Brain microvascular endothelial cell (primary cell): Measurements from ENCODE around the gene MACROH2A1.
A peak's percentile ranks its signal among the peaks of the same experiment; 100 is the strongest.

Experiments
- DNase-seq: peaks from one replicate; pipeline ENCODE4 v3.0.0-alpha.2; 2020
- H3K27ac ChIP-seq: fragments of 250-450 bp; sonication (Bioruptor Pico); 2 replicates; pipeline ENCODE4 v1.5.1; 2020; ENCODE audit warnings: mild to moderate bottlenecking, moderate library complexity
- H3K27me3 ChIP-seq: fragments of 250-450 bp; sonication (Bioruptor Pico); replicated peaks from 2 replicates; pipeline ENCODE4 v1.5.1; 2020; ENCODE audit warnings: mild to moderate bottlenecking
- H3K36me3 ChIP-seq: fragments of 250-450 bp; sonication (Bioruptor Pico); replicated peaks from 2 replicates; pipeline ENCODE4 v1.5.1; 2020; ENCODE audit warnings: mild to moderate bottlenecking
- H3K4me3 ChIP-seq: 2 replicates; pipeline ENCODE4 v1.5.1; 2011; ENCODE audit warnings: low read depth, mild to moderate bottlenecking, control low read depth, low read length, moderate library complexity
- in situ Hi-C: cut with HindIII; loops from 2 replicates; pipeline ENCODE4 v1.10.0; 2017; ENCODE audit warnings: low sequenced_read_pairs, low pct_ligation_motif_present
- TF ChIP-seq, protein P1 (sequence below): IDR thresholded peaks from 2 replicates; pipeline ENCODE4 v1.5.1; 2011; ENCODE audit warnings: low read depth, mild to moderate bottlenecking, moderate library complexity, low read length, control low read depth, inconsistent platforms; ENCODE audit errors: missing control alignments

Gene MACROH2A1

DNA sequence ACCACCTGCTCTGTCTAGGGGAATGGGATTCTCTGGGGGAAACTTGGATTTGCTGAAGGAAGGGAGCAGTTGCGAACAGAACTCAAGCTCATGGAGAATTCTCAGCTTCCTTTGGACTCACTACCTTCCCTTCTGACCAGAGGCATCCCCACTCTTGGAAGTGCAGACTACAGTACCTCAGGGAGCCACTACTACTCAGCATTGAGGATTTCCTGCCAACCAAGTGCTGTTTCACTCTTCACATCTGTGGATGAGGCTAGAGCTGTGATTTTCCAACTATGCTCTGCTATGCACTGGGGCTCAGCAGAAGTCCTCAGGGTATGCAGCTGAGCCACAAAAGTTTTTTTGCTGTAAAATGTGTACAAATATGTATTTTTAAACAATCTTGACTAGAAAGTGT, 43.9 kb downstream of the MACROH2A1 start:
- in situ Hi-C loops = no loop called here
- H3K36me3 ChIP-seq = peaks cover 31% of the 10 kb centered on the region
- TF ChIP-seq, protein P1, sequence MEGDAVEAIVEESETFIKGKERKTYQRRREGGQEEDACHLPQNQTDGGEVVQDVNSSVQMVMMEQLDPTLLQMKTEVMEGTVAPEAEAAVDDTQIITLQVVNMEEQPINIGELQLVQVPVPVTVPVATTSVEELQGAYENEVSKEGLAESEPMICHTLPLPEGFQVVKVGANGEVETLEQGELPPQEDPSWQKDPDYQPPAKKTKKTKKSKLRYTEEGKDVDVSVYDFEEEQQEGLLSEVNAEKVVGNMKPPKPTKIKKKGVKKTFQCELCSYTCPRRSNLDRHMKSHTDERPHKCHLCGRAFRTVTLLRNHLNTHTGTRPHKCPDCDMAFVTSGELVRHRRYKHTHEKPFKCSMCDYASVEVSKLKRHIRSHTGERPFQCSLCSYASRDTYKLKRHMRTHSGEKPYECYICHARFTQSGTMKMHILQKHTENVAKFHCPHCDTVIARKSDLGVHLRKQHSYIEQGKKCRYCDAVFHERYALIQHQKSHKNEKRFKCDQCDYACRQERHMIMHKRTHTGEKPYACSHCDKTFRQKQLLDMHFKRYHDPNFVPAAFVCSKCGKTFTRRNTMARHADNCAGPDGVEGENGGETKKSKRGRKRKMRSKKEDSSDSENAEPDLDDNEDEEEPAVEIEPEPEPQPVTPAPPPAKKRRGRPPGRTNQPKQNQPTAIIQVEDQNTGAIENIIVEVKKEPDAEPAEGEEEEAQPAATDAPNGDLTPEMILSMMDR = no peak

DNA sequence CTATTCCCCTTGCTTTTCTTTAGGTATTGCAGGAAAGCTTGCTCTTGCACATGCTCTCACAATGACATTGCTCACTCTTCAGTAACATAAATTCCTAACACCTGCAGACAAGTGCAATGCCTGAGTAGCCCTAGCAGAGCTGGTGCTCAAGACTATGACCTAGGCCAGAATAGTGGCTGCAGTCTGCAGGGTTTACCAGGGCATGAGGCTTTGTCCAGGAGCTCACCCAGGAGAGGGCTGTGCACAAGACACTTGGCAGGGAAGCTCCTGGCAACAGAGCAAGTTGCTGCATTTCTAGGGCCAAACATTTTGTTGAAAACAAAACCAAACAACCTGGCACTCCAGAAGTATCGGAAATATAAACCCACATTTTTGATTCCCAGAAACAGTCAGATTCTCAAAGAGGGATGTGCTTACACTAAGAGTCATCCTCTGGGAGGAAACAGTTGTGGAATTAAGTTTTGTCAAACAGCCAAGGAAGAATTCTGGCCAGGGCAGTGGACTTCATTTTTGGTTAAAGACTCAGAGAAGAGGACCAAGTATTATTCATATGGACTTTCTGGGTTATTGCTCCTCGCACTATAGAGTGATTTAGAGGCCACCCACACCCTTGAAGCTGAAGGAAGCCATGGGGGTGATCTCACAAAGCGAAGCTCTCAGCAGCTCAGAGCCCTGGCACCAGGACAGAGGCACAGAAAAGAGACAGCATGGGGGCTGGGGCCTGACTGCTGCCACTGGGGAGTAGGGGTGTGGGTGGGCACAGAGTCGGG, 44.9 kb downstream of the MACROH2A1 start:
- no peak overlapping the region for H3K4me3 ChIP-seq
- in situ Hi-C loops = no loop called here
- H3K27ac ChIP-seq = no peak overlapping the region
- peak; percentile 76 for DNase-seq
- TF ChIP-seq, protein P1 = no peak
- no peaks in the 10 kb centered on the region for H3K27me3 ChIP-seq
- H3K36me3 ChIP-seq = peaks cover 32% of the 10 kb centered on the region

More for the DNA sequence above, 43.9 kb downstream of the MACROH2A1 start:
- H3K27ac ChIP-seq = no peak overlapping the region
- no peak overlapping the region for H3K4me3 ChIP-seq
- DNase-seq = no peak
- no peaks in the 10 kb centered on the region for H3K27me3 ChIP-seq

DNA sequence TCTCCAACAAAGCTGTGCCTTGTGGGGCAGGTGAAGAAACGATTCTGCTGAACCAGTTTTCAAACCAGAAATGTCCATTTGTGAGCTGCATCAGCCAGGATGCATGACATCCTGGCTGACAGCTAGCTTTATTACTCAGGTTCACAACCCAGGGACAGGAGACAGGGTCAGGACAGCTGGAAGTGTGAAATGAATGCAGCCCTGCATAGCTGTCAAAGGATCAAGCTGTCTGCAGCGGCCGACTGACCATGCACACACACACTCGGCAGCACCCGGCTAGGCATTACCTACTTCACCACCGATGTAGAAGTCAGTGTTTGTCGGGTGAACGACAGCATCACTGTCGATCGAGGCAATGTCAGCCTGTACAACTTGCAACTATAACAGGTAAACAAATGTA, 48.5 kb downstream of the MACROH2A1 start:
- TF ChIP-seq, protein P1 = no peak
- in situ Hi-C loops = no loop called here

GRCh38 chr5:135349886-135350285, 49.1 kb downstream of the MACROH2A1 start:
- in situ Hi-C loops = no loop called here
- Histone ChIP-seq H3K4me3 (no peak overlapping the region), H3K36me3 (peaks cover 30% of the 10 kb centered on the region), H3K27ac (no peak overlapping the region), H3K27me3 (no peaks in the 10 kb centered on the region)
- TF ChIP-seq, protein P1 = no peak
- no peak for DNase-seq

More for the DNA sequence above, 48.5 kb downstream of the MACROH2A1 start:
- DNase-seq = no peak
- H3K36me3 ChIP-seq = peaks cover 29% of the 10 kb centered on the region
- H3K4me3 ChIP-seq = no peak overlapping the region
- no peak overlapping the region for H3K27ac ChIP-seq
- no peaks in the 10 kb centered on the region for H3K27me3 ChIP-seq

- TF ChIP-seq, protein P1 = no peak
- Histone ChIP-seq H3K27me3 (no peaks in the 10 kb centered on the region), H3K36me3 (peaks cover 30% of the 10 kb centered on the region), H3K4me3 (no peak overlapping the region), H3K27ac (no peak overlapping the region)
- DNase-seq = no peak
- in situ Hi-C loops = no loop called here
Measured at GRCh38 chr5:135349451-135349850, 49.6 kb downstream of the MACROH2A1 start.

- in situ Hi-C loops = no loop called here
- Histone ChIP-seq H3K27me3 (no peaks in the 10 kb centered on the region), H3K4me3 (no peak overlapping the region), H3K36me3 (peaks cover 36% of the 10 kb centered on the region), H3K27ac (no peak overlapping the region)
- no peak for DNase-seq
- TF ChIP-seq, protein P1 = no peak
Measured at GRCh38 chr5:135348918-135349317, 50.1 kb downstream of the MACROH2A1 start.
